Measurements from ENCODE around the gene MAPK8. TPM values are rescaled to one million over a fixed set of nuclear protein-coding genes. Genes with fewer than 3 reads are reported as not detected.

Gene MAPK8
- total RNA-seq, 4 donors from 2014 or later: 29.7 to 126 (median 67.8) TPM

- no peak for DNase-seq
- intact Hi-C loops (cut with DNase I; ENCODE audit: low total_unique reads) (no loop called here), in situ Hi-C loops (cut with MboI; ENCODE audit: low pct_ligation_motif_present in 1 of 4, low pct_unique_long_range_greater_than_20kb in 1 of 4, low sequenced_read_pairs in 3 of 4) (no loop called here)
- Histone ChIP-seq H3K36me3 (no peaks in the 10 kb centered on the region), H3K4me3 (no peak overlapping the region), H3K4me1 (no peaks in the 10 kb centered on the region), H3K27me3 (no peaks in the 10 kb centered on the region), H3K9me3 (no peaks in the 10 kb centered on the region), H3K27ac (no peak overlapping the region)
- WGBS, 2 donors (ENCODE audit: low coverage in 1 of 2): 54 to 75% methylated on average over 5 of the region's 5 CpGs
- TF ChIP-seq EP300 (IDR thresholded peaks at IDR 0.05; ENCODE audit: low read depth) (no peak), POLR2AphosphoS5 (IDR thresholded peaks at IDR 0.05) (no peak), POLR2A (IDR thresholded peaks at IDR 0.05) (no peak)
Measured at GRCh38 chr10:48271047-48271730, 35.3 kb upstream of the MAPK8 start.

- in situ Hi-C loops (cut with MboI; ENCODE audit: low pct_ligation_motif_present in 1 of 4, low pct_unique_long_range_greater_than_20kb in 1 of 4, low sequenced_read_pairs in 3 of 4) (no loop called here), intact Hi-C loops (cut with DNase I; ENCODE audit: low total_unique reads) (no loop called here)
- H3K9me3 ChIP-seq: no peaks in the 10 kb centered on the region
- 93 to 97% methylated on average over 2 of the region's 2 CpGs for WGBS, 2 donors (ENCODE audit: low coverage in 1 of 2)
- H3K27ac ChIP-seq: no peak overlapping the region
- H3K36me3 ChIP-seq: no peaks in the 10 kb centered on the region
- no peaks in the 10 kb centered on the region for H3K27me3 ChIP-seq
- TF ChIP-seq EP300 (IDR thresholded peaks at IDR 0.05; ENCODE audit: low read depth): no peak
- no peak for DNase-seq
- H3K4me1 ChIP-seq: no peaks in the 10 kb centered on the region
- H3K4me3 ChIP-seq: no peak overlapping the region
Measured at GRCh38 chr10:48272682-48273081, 33.8 kb upstream of the MAPK8 start.

- no peak overlapping the region for H3K27ac ChIP-seq
- H3K4me3 ChIP-seq: no peak overlapping the region
- H3K36me3 ChIP-seq: no peaks in the 10 kb centered on the region
- intact Hi-C loops (cut with DNase I; ENCODE audit: low total_unique reads): no loop called here
- 63 to 75% methylated on average over 1 to 2 of the region's 2 CpGs for WGBS, 2 donors (ENCODE audit: low coverage in 1 of 2)
- no peaks in the 10 kb centered on the region for H3K27me3 ChIP-seq
- no peak for DNase-seq
- in situ Hi-C loops (cut with MboI; ENCODE audit: low pct_ligation_motif_present in 1 of 4, low pct_unique_long_range_greater_than_20kb in 1 of 4, low sequenced_read_pairs in 3 of 4): no loop called here
- no peaks in the 10 kb centered on the region for H3K9me3 ChIP-seq
- no peaks in the 10 kb centered on the region for H3K4me1 ChIP-seq
- no peak for TF ChIP-seq POLR2AphosphoS5 (IDR thresholded peaks at IDR 0.05)
- TF ChIP-seq POLR2A (IDR thresholded peaks at IDR 0.05): no peak
- TF ChIP-seq EP300 (IDR thresholded peaks at IDR 0.05; ENCODE audit: low read depth): no peak
- TF ChIP-seq, protein P1, sequence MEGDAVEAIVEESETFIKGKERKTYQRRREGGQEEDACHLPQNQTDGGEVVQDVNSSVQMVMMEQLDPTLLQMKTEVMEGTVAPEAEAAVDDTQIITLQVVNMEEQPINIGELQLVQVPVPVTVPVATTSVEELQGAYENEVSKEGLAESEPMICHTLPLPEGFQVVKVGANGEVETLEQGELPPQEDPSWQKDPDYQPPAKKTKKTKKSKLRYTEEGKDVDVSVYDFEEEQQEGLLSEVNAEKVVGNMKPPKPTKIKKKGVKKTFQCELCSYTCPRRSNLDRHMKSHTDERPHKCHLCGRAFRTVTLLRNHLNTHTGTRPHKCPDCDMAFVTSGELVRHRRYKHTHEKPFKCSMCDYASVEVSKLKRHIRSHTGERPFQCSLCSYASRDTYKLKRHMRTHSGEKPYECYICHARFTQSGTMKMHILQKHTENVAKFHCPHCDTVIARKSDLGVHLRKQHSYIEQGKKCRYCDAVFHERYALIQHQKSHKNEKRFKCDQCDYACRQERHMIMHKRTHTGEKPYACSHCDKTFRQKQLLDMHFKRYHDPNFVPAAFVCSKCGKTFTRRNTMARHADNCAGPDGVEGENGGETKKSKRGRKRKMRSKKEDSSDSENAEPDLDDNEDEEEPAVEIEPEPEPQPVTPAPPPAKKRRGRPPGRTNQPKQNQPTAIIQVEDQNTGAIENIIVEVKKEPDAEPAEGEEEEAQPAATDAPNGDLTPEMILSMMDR (IDR thresholded peaks at IDR 0.05): no peak
Measured at GRCh38 chr10:48273741-48274140, 32.7 kb upstream of the MAPK8 start.

- TF ChIP-seq POLR2A (IDR thresholded peaks at IDR 0.05) (no peak), EP300 (IDR thresholded peaks at IDR 0.05; ENCODE audit: low read depth) (no peak), POLR2AphosphoS5 (IDR thresholded peaks at IDR 0.05) (no peak)
- TF ChIP-seq, protein P1 (IDR thresholded peaks at IDR 0.05): no peak
- no peaks in the 10 kb centered on the region for H3K36me3 ChIP-seq
- intact Hi-C loops (cut with DNase I; ENCODE audit: low total_unique reads): no loop called here
- H3K27ac ChIP-seq: no peak within 1 kb of the TSS
- H3K27me3 ChIP-seq: no peaks in the 10 kb centered on the region
- H3K4me1 ChIP-seq: no peaks in the 10 kb centered on the region
- no peak for DNase-seq
- 71 to 73% methylated on average over 7 to 8 of the region's 8 CpGs for WGBS, 2 donors (ENCODE audit: low coverage in 1 of 2)
- no peak within 1 kb of the TSS for H3K4me3 ChIP-seq
- in situ Hi-C loops (cut with MboI; ENCODE audit: low pct_ligation_motif_present in 1 of 4, low pct_unique_long_range_greater_than_20kb in 1 of 4, low sequenced_read_pairs in 3 of 4): no loop called here
- no peaks in the 10 kb centered on the region for H3K9me3 ChIP-seq
Measured at GRCh38 chr10:48274636-48275035, 31.8 kb upstream of the MAPK8 start, which contains the start of gene FRMPD2. Gene FRMPD2, minus strand, starts transcription at chr10:48274696. Its CDS starts 129 bp downstream, at chr10:48274567.

- Histone ChIP-seq H3K27ac (no peak overlapping the region), H3K36me3 (no peaks in the 10 kb centered on the region), H3K27me3 (no peaks in the 10 kb centered on the region), H3K4me1 (no peaks in the 10 kb centered on the region), H3K4me3 (no peak overlapping the region), H3K9me3 (no peaks in the 10 kb centered on the region)
- intact Hi-C loops (cut with DNase I; ENCODE audit: low total_unique reads): no loop called here
- DNase-seq: no peak
- in situ Hi-C loops (cut with MboI; ENCODE audit: low pct_ligation_motif_present in 1 of 4, low pct_unique_long_range_greater_than_20kb in 1 of 4, low sequenced_read_pairs in 3 of 4): no loop called here
- WGBS, 2 donors (ENCODE audit: low coverage in 1 of 2): 84 to 91% methylated on average over 1 of the region's 1 CpG
- TF ChIP-seq, protein P1 (IDR thresholded peaks at IDR 0.05): no peak
- no peak for TF ChIP-seq EP300 (IDR thresholded peaks at IDR 0.05; ENCODE audit: low read depth)
- no peak for TF ChIP-seq POLR2AphosphoS5 (IDR thresholded peaks at IDR 0.05)
- TF ChIP-seq POLR2A (IDR thresholded peaks at IDR 0.05): no peak
Measured at GRCh38 chr10:48277093-48277492, 29.4 kb upstream of the MAPK8 start.

Data from transverse colon (tissue), 4 donors.